ENCODE data around the gene KRR1.
"Not testable (repeated sequence)": the region's sequence is repeated elsewhere in the genome, so short reads cannot be mapped to it uniquely, and the experiment has no call there.

The KRR1 gene

DNA sequence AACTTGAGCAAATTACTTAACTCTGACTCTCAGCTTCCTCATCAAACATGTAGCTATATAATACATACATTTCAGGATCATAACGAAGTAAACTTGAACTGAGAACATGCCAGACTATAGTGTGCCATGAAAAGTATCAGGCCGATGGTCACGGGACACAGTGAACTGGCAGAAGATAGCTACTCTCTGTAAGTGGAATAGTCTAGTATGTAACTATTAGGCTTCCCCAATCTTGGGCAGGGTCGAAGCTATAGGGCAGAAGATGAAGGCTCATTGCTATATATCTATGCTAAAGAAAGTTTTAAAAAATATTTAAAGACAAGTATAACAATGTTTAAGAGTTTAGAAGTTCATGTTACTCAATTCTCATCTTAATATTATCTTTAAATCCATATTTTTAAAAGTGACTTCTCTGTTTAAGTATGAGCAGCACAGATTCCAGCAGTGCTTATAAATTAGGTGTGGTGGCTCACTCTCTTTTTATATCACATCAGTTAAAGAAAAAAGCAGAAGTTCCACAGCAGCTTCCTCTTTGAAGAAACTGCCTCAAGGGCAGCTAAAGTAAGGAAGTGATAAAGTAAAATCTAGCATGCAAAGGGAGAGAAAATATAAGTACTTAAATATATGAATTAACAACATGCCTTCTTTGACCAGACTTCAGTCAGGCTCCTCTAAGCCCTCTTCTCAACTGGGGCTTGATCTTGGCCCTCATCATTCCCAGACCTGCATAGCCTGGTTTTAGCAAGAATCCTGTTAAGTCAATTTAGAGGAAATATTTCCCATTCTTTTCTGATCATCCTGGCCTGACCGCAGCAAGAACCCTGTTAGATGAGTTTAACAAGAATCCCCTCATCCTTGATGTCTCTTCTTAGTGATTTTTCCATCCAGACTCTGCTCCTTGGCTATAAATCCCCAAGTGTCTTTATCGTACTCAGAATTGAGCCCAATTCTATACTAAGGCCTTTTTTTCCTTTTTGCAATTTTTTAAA, 39.2 kb downstream of the KRR1 start:
- peak; percentile 75 for DNase-seq

DNA sequence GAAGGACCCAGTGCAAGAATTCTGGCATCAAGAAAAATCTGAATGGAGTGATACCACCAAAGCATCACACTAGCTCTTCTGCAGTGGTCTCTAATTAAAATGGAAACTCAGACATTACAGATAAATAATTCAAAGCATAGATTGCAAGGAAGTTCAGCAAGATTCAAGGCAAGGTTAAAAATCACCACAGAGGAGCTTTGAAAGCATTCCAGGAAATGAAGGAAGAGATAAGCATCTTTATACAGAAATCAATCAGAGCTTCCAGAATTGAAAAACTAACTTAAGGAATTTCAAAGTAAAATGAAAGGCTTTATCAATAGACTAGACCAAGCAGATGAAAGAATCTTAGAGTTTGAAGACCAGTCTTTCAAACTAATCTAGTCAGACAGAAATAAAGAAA, 51.2 kb downstream of the KRR1 start:
- DNase-seq: no peak

DNA sequence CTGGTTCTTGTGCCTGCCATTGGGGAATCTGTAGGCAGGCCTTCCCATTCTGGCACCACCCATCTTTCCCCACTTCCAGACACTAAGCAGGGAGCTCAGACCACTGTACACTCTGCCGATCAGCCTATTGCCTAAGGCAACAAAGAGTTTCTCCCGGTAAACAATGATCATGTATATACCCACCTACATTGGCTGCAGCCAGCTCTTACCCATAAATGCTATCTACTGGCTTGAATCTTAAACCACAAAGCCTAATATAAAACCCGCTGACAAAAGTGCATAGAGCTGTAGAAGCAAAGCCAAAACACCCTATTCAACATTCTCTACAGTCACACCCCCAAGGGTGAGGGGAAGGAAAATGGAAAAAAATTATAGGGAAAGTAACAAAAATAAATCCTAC, 51.7 kb downstream of the KRR1 start:
- DNase-seq: no peak

DNA sequence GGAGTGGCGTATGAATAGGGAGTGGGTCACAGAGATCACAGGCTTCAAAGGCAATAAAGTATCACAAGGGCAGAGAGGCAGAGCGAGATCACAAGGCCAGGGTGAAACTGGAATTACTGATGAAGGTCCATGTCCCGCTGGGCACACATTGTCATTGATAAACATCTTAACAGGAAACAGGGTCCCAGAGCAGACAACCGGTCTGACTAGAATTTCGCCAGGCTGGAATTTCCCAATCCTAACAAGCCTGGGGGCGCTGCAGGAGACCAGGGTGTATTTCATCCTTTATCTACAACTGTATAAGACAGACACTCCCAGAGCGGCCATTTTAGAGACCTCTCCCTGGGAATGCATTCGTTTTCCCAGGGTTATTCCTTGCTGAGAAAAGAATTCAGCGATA, 53.5 kb downstream of the KRR1 start:
- DNase-seq: not testable (repeated sequence)

DNA sequence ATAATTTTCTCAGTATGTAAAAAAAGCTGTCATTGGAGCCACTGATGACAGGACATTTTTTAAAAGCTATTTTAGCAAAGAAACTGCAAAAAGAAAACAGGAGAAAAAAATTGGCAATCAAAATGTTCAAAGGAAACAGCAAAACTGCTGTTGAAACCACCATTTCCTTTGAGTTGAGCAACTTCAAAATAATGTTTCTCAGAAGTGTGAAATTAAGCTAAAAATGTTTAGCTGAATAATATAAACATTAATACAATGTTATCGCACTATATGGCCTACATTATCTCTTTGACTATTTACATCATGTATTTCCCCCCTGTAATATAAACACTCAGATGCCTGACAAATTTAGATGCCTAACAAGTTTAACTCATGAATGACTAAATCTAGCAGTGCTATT, 54.2 kb downstream of the KRR1 start:
- no peak for DNase-seq

DNA sequence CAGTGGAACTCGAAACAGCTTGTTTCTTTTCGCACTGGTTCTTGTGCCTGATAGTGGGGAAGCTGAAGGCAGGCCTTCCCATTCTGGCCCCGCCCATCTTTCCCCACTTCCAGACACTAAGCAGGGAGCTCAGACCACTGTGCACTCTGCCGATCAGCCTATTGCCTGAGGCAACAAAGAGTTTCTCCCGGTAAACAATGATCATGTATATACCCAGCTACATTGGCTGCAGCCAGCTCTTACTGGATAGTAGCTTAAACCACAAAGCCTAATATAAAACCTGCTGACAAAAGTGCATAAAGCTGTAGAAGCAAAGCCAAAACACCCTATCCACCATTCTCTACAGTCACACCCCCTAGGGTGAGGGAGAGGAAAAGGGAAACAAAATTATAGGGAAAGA, 55.6 kb downstream of the KRR1 start:
- no peak for DNase-seq

DNA sequence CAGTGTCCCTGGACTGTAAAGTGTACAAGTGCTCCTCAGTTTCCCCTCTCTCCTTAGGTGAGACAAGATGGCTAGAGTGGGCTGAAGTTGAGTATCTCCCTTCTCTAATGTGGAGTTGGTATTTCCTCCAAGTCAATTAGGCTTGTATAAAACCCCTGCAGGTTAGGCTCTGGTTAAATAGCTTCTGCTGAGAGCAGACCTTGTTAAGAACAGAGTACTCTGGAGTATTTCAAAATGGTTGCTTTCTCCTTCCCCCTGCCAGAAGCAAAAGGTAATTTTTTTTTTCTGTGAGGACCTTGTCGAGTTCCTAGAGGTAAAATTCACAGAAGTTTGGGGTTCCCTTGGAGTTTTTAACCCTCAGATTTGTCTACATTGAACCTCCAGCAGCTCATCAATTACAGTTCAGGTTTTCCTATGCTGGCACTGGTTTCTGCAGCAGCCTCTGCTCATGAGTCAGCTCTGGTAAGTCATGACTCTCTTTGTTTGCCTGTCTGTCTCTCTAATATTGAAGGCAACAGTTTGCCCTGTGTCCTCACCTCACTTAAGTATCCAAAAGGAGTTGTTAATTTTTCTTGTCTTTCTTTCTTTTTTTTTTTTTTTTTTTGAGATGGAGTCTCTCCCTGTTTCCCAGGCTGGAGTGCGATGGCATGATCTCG, 58.6 kb downstream of the KRR1 start:
- DNase-seq: no peak

DNA sequence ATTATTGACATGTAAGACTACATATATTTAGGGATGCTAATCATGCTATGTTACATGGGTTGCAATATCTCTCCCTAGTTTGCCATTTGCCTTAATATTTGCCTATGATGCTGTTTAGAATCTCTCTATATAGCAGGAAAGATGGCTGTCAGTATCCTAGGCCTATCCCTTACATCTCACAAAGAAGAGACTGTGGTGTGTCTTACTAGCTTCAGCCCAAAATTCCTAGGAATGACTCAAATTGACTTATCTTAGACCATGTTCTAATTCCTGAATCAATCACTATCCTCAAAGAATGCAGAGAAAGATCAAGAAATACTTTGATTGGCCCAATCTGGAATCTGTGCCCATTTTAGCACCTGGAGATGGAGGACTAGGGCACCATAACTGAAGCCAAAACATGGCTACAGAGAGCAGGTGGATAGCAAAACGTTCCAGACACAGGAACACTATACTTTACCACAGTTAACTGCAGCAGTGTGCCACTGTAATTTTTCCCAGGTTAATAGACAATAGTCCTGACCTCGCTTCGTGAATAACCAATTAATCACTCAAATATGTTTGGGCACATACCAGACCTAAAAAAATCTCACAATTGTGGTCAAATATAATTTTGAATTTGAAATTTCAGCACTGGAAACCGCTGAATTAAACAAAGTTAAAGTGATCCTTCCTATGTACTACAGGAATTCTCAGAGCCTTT, 63.6 kb downstream of the KRR1 start:
- no peak for DNase-seq

DNA sequence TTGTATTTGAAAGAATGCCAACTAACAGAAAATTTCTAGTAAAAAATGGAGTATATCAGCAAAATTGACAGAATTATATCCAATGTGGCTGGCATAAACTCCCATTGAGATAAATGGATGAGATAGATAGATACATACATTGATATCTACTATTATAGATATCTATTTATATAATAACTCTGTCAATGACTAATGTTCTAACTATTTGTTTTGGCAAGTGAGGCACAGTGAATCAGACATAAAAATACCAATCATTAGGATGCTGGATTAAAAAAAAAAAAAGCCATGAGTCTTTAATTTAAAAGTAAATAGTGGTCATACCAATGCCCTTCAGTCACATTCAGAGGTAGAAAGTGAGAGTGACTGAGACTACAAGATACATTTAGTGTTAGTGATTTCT, 64.6 kb downstream of the KRR1 start:
- no peak for DNase-seq

DNA sequence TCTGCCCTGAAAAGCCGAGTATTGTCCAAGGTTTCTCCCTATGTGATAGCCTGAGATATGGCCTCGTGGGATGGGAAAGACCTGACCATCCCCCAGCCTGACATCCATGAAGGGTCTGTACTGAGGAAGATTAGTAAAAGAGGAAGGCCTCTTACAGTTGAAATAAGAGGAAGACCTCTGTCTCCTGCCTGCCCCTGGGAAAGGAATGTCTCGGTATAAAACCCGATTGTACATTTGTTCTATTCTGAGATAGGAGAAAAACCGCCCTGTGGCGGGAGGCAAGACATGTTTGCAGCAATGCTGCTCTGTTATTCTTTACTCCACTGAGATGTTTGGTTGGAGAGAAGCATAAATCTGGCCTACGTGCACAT, 66.3 kb downstream of the KRR1 start:
- DNase-seq: not testable (repeated sequence)

DNA sequence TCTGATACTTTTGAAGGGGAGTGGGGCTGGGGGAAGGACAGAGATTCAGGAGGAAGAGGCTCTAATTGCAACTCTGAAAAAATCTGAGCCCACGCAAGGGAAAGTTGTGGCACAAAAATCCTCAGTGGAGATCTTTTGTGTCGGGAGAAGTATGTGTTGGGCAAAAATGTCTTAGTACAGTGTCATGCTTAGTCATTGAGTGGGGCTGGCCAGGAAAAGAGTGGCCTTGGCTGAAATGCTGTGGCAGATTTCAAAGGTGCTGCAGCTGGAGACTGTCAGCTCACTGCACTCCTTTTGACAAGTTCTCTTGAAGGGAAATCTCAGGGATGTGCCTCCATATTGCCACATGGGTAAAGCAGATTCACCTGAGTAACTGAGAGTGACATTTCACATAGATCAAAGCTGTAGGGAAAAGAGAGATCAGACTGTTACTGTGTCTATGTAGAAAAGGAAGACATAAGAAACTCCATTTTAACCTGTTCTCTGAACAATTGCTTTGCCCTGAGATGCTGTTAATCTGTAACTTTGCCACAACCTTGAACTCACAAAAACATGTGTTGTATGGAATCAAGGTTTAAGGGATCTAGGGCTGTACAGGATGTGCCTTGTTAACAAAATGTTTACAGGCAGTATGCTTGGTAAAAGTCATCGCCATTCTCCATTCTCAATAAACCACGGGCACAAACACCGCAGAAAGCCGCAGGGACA, 66.8 kb downstream of the KRR1 start:
- no peak for DNase-seq

DNA sequence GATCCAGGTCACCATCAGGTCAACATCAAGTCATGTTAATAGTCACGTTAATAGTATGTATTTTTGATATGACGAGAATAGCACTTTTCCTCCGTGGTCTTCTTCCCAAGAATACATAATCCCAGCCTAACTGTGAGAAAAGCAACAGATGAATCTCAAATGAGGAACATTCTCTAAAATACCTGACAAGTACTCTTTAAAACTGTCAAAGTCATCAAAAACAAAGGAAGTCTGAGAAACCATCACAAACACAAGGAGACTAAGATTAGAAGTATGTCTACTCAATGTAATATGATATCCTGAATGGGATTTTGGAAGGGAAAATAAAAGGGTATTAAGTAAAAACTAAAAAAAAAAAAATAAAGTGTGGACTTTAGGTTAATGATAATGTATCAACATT, 67.7 kb downstream of the KRR1 start:
- DNase-seq: no peak

DNA sequence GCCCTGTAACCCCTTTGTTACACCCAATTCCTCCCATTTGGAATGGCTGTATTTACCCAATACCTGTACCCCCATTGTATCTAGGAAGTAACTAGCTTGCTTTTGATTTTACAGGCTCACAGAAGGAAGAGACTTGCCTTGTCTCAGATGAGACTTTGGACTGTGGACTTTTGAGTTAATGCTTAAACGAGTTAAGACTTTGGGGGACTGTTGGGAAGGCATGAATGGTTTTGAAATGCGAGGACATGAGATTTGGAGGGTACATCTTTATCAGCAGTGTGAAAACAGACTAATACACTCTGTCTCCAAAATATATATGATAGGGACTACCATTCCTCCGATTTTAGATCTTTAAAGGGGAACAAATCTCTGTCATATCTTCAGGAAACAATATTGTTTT, 69.0 kb downstream of the KRR1 start:
- DNase-seq: not testable (repeated sequence)

DNA sequence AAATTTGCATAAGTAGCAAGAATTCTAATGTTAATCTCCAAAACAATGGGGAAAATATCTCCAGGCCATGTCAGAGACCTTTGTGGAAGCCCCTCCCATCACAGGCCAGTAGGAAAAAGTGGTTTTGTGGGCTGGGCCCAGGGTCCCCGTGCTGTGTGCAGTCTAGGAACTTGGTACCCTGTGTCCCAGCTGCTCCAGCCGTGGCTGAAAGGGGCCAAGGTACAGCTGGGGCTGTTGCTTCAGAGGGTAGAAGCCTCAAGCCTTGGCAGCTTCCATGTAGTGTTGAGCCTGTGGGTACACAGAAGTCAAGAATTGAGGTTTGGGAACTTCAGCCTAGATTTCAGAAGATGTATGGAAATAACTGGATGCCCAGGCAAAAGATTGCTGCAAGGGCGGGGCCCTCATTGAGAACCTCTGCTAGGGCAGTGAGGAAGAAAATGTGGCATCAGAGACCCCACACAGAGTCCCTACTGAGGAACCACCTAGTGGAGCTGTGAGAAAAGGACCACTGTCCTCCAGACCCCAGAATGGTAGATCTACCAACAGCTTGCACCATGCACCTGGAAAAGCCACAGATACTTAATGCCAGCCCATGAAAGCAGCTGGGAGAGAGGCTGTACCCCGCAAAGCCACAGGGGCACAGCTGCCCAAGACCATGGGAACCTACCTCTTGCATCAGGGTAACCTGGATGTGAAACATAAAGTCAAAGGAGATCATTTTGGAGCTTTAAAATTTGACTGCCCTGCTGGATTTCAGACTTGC, 69.5 kb downstream of the KRR1 start:
- not testable (repeated sequence) for DNase-seq
